Fibroblast of gingiva (primary cell): ENCODE data around the gene MAT2B.

ENCODE experiments used
- DNase-seq: peaks from one replicate; pipeline ENCODE4 v3.0.0-alpha.2; 2011; ENCODE audit warnings: low read depth

MAT2B gene

DNA sequence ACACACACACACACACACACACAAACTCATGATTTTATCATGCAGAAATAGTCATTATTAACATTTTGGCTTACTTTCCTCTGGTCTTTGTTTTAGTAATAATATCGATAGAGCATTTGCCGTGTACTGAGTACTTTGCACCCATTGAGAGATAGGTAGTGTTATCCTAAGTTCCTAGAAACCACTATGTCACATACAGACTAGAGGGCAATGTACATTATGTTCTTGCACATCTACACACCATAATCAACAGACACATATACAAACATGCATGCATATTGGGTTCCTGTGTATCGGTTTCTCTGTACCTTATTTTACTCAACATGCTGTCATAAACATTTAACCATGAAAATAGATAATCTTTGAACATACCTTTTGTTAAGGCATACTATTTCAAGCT is 45.7 kb downstream of the MAT2B start:
- no peak for DNase-seq

GRCh38 chr5:163552536-163552935 is 47.1 kb downstream of the MAT2B start:
- peak; percentile 31 for DNase-seq

DNA sequence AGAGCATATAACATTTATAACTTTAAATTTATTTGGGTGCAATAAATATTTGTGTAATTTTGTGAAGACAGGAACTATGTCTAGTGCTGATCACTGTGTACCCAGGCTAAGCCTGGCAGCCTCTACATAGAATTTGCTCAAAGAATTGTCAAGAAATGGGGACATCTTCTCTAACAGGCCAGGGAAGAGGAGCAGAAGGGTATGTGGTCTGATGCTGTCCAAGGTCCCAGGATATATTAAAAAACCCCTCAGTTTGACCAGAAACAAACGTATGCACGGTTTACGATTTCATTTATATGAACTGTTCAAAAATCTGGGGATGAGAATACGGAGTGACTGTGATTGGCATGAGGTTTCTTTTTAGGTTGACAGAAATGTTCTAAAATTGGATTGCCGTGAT is 55.9 kb downstream of the MAT2B start:
- no peak for DNase-seq

DNA sequence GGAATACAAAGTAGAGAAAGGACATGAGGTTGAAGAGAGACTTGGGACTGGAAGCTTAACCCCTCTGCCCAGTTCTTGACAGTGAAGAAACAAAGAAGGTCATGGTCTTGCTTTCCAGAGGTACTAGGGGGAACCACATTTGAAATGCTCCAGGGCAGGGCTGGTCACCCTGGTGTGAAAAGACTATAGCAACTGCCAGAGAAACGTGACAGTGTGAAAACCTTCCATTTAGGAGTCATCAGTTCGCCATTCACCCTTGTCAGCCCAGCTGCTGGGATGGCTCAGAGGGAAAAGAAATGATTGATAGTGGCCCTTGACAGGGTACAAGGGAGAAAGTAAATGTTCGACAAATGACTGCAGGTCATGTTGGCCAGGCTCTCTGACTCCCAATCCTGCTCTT is 56.7 kb downstream of the MAT2B start:
- DNase-seq = no peak

DNA sequence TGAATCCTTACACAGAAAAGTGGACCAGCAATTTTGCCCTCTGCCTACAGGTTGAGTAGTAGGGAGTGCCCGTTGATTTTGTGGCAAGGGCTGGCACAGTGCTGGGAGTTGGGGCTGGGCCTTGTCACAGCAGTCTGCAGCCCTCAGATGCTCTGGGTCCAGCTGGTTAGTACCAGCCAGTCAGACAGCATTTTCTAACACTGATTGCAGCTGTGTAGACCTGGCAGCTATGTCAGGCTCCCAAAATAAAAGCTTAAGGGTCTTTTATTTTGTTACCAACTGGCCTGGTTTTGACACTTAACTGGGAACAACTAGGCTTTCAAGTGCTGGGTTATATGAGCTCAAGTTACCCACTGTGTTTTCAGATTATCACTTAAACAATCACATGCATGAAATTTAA is 57.7 kb downstream of the MAT2B start:
- no peak for DNase-seq

DNA sequence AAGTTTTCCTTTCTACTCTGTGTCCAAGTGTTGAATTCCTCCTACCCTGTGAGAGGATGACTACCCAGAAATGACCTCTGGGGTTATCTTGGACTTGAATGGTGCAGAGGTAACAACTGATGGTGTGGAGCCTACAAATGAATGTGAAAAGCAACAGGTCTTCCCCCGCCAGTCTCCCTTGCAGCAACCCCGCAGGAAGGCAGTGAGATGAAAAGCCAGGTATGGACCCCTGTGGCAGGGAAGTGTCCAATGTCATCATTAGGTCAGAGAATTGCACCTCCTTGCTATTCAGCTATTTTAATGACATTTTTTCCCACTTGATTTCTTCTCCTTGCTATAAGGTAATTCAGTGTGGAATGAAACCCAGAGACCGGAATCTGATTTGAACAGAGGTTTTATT is 58.5 kb downstream of the MAT2B start:
- no peak for DNase-seq

DNA sequence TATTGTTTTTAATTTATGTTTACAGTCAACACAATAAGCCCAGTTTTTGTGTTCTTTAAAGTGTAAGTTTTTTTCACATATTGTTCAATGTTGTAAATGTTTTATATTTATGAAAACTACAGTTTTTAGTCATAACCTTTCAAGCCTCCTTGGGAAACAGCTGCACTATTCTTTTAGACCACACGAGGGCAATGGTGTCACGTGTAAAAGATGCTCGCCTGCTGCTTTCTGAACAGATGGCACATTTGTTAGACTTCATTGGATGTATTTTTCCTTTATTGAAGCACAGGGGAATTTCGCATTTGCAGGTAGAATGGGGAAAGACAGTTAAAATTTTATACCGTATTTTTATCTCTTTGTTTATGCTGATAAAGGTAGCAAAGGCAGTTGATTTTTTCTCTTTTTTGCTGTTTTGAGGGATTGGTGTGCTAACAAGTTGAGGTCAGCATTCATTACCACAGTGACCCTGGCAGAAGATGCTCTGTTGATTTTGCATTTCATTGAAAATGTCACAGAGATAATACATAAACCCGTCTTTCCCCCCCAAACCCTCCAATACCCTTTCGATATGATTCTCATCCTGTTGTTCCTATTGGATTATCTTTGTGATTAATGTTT is 59.0 kb downstream of the MAT2B start:
- peak; percentile 52 for DNase-seq

- DNase-seq = no peak
These were observed 60.1 kb downstream of the MAT2B start for GRCh38 chr5:163565492-163565891.

DNA sequence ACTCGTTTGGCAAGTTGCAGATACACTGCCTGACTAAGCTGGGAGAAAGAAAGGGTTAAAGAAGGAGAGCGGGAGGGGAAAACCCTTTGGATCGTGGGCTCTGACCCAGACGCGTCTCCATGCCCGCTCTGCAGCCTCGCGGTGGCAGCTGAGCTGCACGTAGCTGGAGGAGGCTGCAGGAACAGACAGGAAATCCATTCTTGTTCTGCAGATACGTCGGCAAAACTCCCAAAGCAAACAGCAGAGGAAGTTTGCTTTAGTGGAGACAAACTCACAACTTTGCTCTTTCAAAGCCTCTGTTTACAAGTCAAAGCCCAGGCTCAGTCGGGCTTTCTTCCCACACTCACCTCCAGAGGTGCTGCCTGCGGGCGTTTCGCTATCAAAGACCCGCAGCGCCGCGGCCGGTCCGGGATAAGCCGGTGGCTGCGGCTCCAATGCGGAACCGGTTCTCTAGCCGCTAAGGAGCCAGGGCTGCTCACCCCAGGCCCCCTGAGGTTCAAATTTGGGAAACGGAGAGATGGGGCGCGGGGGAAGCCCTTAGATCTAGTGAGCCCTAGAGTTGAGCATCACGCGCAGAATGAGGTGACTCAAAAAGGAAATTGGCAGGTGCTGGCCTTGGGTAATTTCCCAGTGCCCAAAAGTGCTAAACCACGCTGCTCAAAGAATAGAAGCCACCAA is 60.7 kb downstream of the MAT2B start:
- DNase-seq = peak; percentile 1

DNA sequence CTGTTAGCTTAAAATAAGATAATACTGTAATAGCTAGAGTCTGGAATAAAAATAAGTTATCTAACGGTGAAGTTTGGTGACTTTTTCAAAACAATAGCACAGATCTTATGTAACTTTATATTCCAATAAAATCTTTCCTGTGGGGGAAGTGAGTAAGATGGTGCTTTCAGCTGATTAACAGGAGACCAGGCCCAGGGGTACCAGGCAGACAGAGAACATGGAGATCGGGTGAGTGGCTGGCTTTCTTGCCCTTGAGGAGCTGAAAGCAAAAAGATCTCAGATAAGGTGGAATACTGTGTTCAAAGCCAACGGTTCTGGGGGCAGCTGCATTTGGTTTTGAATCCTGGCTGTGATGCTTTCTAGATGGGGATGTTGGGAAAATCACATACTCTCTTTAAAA is 61.3 kb downstream of the MAT2B start:
- no peak for DNase-seq

DNA sequence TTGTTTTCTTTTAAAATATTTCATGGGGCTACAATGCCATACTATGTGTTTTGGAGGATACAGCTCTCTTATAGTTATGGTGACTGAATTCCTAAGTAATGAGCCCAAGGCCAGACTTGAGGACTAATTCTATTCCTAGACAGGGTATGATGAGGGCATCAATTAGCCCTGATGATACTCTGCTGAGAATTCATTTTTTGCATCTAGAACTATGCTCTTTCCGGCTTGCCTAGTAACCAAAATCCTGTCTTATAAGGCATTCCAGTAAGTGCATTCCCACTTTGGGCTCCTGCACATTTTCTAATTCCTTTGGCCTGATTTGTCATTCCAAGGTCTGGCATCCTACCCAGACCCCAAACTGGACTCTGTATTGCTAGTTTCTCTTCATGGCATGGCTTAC is 62.4 kb downstream of the MAT2B start:
- DNase-seq = no peak
